ENCODE results near the gene FOXR1. TPM values are rescaled to one million over a fixed set of nuclear protein-coding genes. Genes with fewer than 3 reads are reported as not detected.
"Not testable (repeated sequence)": the region's sequence is repeated elsewhere in the genome, so short reads cannot be mapped to it uniquely, and the experiment has no call there.

Gene FOXR1
- total RNA-seq, 6 experiments from 2014 or later: not detected

- DNase-seq: no peak
- H3K27me3 Mint-ChIP-seq (ENCODE audit: insufficient read depth): peaks cover 31% of the 10 kb centered on the region
- H3K4me1 Mint-ChIP-seq (ENCODE audit: low read depth): no peaks in the 10 kb centered on the region
- TF ChIP-seq CTCF (IDR thresholded peaks at IDR 0.05): no peak
- H3K36me3 Mint-ChIP-seq (ENCODE audit: low read depth): no peaks in the 10 kb centered on the region
- H3K4me3 Mint-ChIP-seq: no peak overlapping the region
- H3K27ac Mint-ChIP-seq: no peak overlapping the region
- H3K9me3 Mint-ChIP-seq: no peaks in the 10 kb centered on the region
Observed at GRCh38 chr11:118980191-118980881, 8.8 kb downstream of the FOXR1 start.

DNA sequence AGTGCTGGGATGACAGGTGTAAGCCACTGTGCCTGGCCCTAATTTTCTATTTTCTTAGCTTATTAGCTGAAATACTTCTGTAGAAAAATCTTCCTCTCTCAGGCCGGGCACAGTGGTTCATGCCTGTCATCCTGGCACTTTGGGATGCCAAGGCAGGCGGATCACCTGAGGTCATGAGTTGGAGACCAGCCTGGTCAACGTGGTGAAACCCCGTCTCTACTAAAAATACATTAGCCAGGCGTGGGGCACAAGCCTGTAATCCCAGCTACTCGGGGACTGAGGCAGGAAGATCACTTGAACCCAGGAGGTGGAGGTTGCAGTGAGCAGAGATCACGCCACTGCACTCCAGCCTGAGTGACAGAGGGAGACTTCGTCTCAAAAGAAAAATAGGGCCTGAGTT is 12.8 kb downstream of the FOXR1 start:
- H3K4me1 Mint-ChIP-seq (ENCODE audit: low read depth); H3K27ac Mint-ChIP-seq; DNase-seq; H3K9me3 Mint-ChIP-seq; H3K4me3 Mint-ChIP-seq; H3K36me3 Mint-ChIP-seq (ENCODE audit: low read depth): not testable (repeated sequence)
- H3K27me3 Mint-ChIP-seq (ENCODE audit: insufficient read depth): peaks cover 20% of the 10 kb centered on the region

DNA sequence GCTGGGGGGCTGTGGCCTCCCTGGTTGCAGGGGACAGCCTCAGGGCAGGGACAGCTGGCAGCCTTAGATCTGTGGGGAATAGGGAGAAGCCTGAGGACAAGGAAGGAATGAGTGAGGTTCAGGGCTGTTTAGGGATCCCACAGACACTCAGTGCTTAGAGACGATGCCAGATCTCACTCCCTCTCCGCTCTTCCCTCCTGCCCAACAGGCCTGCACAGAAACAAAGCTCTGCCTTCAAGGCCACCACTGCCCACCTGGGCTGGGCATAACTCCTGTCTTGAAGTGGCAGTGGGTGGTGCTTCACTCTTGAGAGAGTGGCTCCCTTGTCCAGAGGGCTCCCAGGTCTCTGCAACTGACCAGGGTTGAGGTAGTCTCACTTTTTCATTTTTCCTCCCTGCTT is 13.3 kb downstream of the FOXR1 start:
- no peaks in the 10 kb centered on the region for H3K9me3 Mint-ChIP-seq
- H3K36me3 Mint-ChIP-seq (ENCODE audit: low read depth): no peaks in the 10 kb centered on the region
- H3K4me1 Mint-ChIP-seq (ENCODE audit: low read depth): no peaks in the 10 kb centered on the region
- H3K4me3 Mint-ChIP-seq: no peak overlapping the region
- DNase-seq: no peak
- TF ChIP-seq CTCF (IDR thresholded peaks at IDR 0.05): no peak
- peaks cover 17% of the 10 kb centered on the region for H3K27me3 Mint-ChIP-seq (ENCODE audit: insufficient read depth)
- H3K27ac Mint-ChIP-seq: no peak overlapping the region

- no peak for DNase-seq
- H3K36me3 Mint-ChIP-seq (ENCODE audit: low read depth): no peaks in the 10 kb centered on the region
- H3K27me3 Mint-ChIP-seq (ENCODE audit: insufficient read depth): peaks cover 5% of the 10 kb centered on the region; the same call in 1 of the 2 replicates
- no peak overlapping the region for H3K27ac Mint-ChIP-seq
- no peak for TF ChIP-seq CTCF (IDR thresholded peaks at IDR 0.05)
- no peaks in the 10 kb centered on the region for H3K9me3 Mint-ChIP-seq
- H3K4me1 Mint-ChIP-seq (ENCODE audit: low read depth): no peaks in the 10 kb centered on the region
- H3K4me3 Mint-ChIP-seq: no peak overlapping the region
Observed at GRCh38 chr11:118988280-118988679, 16.7 kb downstream of the FOXR1 start.

- H3K4me3 Mint-ChIP-seq; H3K27ac Mint-ChIP-seq; H3K4me1 Mint-ChIP-seq (ENCODE audit: low read depth); H3K9me3 Mint-ChIP-seq; H3K36me3 Mint-ChIP-seq (ENCODE audit: low read depth); H3K27me3 Mint-ChIP-seq (ENCODE audit: insufficient read depth); DNase-seq: not testable (repeated sequence)
Observed at GRCh38 chr11:118991486-118992038, 20.0 kb downstream of the FOXR1 start.

DNA sequence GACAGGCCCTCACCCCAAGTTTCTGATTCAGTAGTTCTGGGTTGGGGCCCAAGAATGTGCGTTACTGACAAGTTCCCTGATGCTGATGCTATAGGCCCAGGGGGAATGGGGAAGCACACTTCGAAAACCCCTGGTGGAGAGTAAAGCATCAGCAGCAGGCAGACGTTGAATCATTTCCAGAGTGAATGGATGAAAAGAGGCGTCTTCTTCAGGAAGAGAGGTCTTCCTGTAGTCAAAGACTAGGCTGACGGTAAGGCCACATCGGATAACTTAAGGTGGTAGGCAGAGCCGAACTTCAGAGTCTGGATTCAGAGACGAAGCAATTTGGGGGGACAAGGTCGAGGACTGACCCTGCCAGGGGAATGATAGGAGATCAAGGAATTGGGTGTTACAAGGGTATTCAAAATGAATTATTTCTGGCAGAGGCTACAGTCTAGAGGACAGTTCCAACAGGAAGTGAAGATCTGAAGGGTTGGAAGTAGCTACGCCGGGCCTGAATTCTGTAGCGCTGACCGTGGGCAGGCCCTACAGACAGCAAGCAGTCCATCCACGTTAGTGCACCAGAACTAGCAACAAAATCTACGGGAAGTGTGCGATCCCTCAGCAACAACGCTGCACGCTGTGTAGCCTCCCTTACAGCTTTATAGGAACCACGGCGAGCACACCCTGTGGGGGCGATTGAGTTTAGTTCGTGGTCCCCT is 25.5 kb downstream of the FOXR1 start:
- peak; percentile 57 for TF ChIP-seq CTCF (IDR thresholded peaks at IDR 0.05)
- Mint-ChIP-seq H3K27ac (peak overlapping the region; percentile 88), H3K4me1 (ENCODE audit: low read depth) (peaks cover 43% of the 10 kb centered on the region), H3K9me3 (no peaks in the 10 kb centered on the region), H3K27me3 (ENCODE audit: insufficient read depth) (no peaks in the 10 kb centered on the region; the same call in 1 of the 2 replicates), H3K4me3 (peak overlapping the region; percentile 90), H3K36me3 (ENCODE audit: low read depth) (peaks cover 23% of the 10 kb centered on the region)
- no peak for DNase-seq

Data from HFFc6 (cell line).